Hepatocyte (in vitro differentiated cells): ENCODE results near the gene MYO1D. TPM values are rescaled to one million over a fixed set of nuclear protein-coding genes. Genes with fewer than 3 reads are reported as not detected.
A peak's percentile ranks its signal among the peaks of the same experiment; 100 is the strongest.

Source experiments
- DNase-seq: peaks from one replicate; pipeline ENCODE4 v3.0.0-alpha.2; 2016; ENCODE audit warnings: low spot score
- H2AFZ ChIP-seq: fragments of 200-600 bp; sonication (generic); 2 replicates; pipeline ENCODE4 v1.6.0; 2016; ENCODE audit warnings: antibody characterized with exemption, mild to moderate bottlenecking
- H3K27ac ChIP-seq: fragments of 200-600 bp; sonication (generic); 2 replicates; pipeline ENCODE4 v1.5.1; 2016; ENCODE audit warnings: mild to moderate bottlenecking
- H3K27me3 ChIP-seq: fragments of 200-600 bp; sonication (generic); 2 replicates; pipeline ENCODE4 v1.6.1; 2016
- H3K36me3 ChIP-seq: fragments of 200-600 bp; sonication (generic); replicated peaks from 2 replicates; pipeline ENCODE4 v1.5.1; 2016; ENCODE audit warnings: low read depth; ENCODE audit not compliant: insufficient read depth
- H3K4me1 ChIP-seq: fragments of 200-600 bp; sonication (generic); 2 replicates; pipeline ENCODE4 v1.5.1; 2016; ENCODE audit warnings: mild to moderate bottlenecking, moderate library complexity; ENCODE audit not compliant: insufficient read depth
- H3K4me2 ChIP-seq: fragments of 200-600 bp; sonication (generic); 2 replicates; pipeline ENCODE4 v1.6.0; 2016
- H3K4me3 ChIP-seq: fragments of 200-600 bp; sonication (generic); 2 replicates; pipeline ENCODE4 v1.5.1; 2016; ENCODE audit warnings: mild to moderate bottlenecking
- H3K79me2 ChIP-seq: fragments of 200-600 bp; sonication (generic); 2 replicates; pipeline ENCODE4 v1.6.0; 2017; ENCODE audit warnings: mild to moderate bottlenecking
- H3K9me2 ChIP-seq: fragments of 200-600 bp; sonication (generic); replicated peaks from 2 replicates; pipeline ENCODE4 v1.6.0; 2017; ENCODE audit warnings: mild to moderate bottlenecking; ENCODE audit not compliant: insufficient read depth
- H3K9me3 ChIP-seq: fragments of 200-600 bp; sonication (generic); 2 replicates; pipeline ENCODE4 v1.5.1; 2016; ENCODE audit warnings: low read depth, mild to moderate bottlenecking
- H4K20me1 ChIP-seq: fragments of 200-600 bp; sonication (generic); 2 replicates; pipeline ENCODE4 v1.6.0; 2016; ENCODE audit warnings: mild to moderate bottlenecking; ENCODE audit not compliant: insufficient read depth, poor library complexity, severe bottlenecking
- EZH2 ChIP-seq: fragments of 200-600 bp; sonication (generic); IDR thresholded peaks from 2 replicates; pipeline ENCODE4 v1.6.1; 2016; ENCODE audit warnings: antibody characterized with exemption, mild to moderate bottlenecking, borderline replicate concordance
- EZH2phosphoT487 ChIP-seq: fragments of 200-600 bp; sonication (generic); IDR thresholded peaks from one replicate; pipeline ENCODE4 v1.6.1; 2018; ENCODE audit warnings: antibody characterized with exemption, mild to moderate bottlenecking, low read depth, moderate library complexity; ENCODE audit not compliant: unreplicated experiment, severe bottlenecking
- WGBS: methylation state at CpG from one replicate; pipeline ENCODE4 v1.1.6; 2016; ENCODE audit warnings: low lambda C conversion rate; ENCODE audit errors: missing lambda C conversion rate; 5-methylcytosine and 5-hydroxymethylcytosine counted together
- polyA plus RNA-seq: library from polyadenylated mRNA; unstranded; fragments of >200 nt; fragmentation: Nextera tagmentation; extraction: Ambion mirVana; gene quantifications from 2 replicates; pipeline ENCODE4 v1.2.1, GENCODE V29; 2016
- total RNA-seq: library from RNA; depleted of rRNA; stranded (reverse); fragments of >200 nt; gene quantifications from 2 replicates; pipeline ENCODE4 v1.2.3, GENCODE V29; 2014
- TF ChIP-seq, protein P1 (sequence below): fragments of 200-600 bp; sonication (generic); IDR thresholded peaks from 2 replicates; pipeline ENCODE4 v1.5.1; 2016; ENCODE audit warnings: antibody characterized with exemption, mild to moderate bottlenecking; ENCODE audit not compliant: poor library complexity

MYO1D gene
- total and polyA plus RNA-seq, 2 experiments from 2014 or later, result 36.2 to 89.0 TPM

DNA sequence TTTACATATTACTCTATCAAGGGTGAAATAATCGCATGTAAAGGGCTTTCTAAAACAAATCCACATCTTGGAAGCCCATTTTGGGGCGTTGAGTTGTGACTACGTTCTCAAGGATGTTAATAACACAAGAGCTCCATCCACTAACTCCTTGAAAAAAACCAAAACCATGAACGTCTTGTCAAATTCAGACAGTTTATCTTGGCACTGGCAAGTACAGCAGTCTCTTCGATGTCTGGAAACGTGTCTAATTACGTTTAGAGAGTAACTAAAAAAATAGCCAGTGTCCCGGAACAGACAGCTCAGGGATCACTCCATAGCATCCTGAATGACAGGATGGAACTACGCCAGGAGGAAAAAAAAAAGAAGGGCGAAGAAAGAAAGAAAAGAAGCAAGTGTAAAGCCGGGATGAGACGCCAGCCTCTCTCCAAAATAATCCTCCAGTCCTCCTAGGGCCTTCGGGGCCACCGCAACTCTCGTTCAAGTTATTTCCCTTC lies 954 bp downstream of the MYO1D start:
- H3K27me3 ChIP-seq, result no peaks in the 10 kb centered on the region
- no peaks in the 10 kb centered on the region for H3K36me3 ChIP-seq
- peak overlapping the region; percentile 99 for H3K27ac ChIP-seq
- H2AFZ ChIP-seq, result peak overlapping the region; percentile 93
- TF ChIP-seq, protein P1, sequence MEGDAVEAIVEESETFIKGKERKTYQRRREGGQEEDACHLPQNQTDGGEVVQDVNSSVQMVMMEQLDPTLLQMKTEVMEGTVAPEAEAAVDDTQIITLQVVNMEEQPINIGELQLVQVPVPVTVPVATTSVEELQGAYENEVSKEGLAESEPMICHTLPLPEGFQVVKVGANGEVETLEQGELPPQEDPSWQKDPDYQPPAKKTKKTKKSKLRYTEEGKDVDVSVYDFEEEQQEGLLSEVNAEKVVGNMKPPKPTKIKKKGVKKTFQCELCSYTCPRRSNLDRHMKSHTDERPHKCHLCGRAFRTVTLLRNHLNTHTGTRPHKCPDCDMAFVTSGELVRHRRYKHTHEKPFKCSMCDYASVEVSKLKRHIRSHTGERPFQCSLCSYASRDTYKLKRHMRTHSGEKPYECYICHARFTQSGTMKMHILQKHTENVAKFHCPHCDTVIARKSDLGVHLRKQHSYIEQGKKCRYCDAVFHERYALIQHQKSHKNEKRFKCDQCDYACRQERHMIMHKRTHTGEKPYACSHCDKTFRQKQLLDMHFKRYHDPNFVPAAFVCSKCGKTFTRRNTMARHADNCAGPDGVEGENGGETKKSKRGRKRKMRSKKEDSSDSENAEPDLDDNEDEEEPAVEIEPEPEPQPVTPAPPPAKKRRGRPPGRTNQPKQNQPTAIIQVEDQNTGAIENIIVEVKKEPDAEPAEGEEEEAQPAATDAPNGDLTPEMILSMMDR, result no peak
- TF ChIP-seq EZH2phosphoT487 (no peak), EZH2 (no peak)
- peak overlapping the region; percentile 97 for H3K4me3 ChIP-seq
- H3K9me3 ChIP-seq, result no peaks in the 10 kb centered on the region
- H3K79me2 ChIP-seq, result peaks cover 45% of the 10 kb centered on the region
- WGBS, result 4% methylated on average over 15 of the region's 15 CpGs
- H3K9me2 ChIP-seq, result no peaks in the 10 kb centered on the region
- H4K20me1 ChIP-seq, result no peaks in the 10 kb centered on the region
- DNase-seq, result no peak
- H3K4me1 ChIP-seq, result peaks cover 9% of the 10 kb centered on the region
- H3K4me2 ChIP-seq, result peak overlapping the region; percentile 81

DNA sequence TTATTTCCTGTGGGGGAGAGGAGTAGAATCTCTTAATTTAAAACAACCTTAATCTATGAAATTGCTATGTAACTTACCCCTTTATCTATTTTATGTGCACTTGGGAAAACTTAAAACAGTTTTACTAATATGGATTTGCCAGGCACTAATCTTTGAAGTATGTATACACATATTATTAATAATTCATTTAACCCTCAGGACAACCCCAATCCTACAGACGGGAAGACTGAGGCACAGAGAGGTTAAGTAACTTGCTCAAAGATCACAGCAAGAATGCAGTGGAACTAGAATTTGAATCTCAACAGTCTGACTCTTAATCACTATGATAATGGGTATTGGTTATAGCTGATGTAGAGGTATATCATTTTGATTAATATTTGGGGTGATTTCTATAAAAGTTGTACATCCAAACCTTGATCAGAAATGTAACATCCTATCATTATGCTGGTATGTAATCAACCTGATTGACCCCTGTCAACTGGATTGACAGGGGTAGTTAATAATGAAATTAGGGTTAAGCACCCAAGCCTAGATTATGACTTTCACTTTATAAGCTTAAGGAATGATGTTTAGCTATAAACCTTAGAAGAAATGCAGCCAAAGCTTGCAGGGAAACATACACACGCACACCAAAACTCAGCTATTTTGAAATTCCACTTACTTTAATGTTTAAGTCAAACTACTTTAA lies 1.6 kb downstream of the MYO1D start:
- DNase-seq, result no peak
- peaks cover 9% of the 10 kb centered on the region for H3K4me1 ChIP-seq
- no peaks in the 10 kb centered on the region for H3K27me3 ChIP-seq
- 73% methylated on average over 2 of the region's 2 CpGs for WGBS
- no peaks in the 10 kb centered on the region for H3K9me3 ChIP-seq
- peak overlapping the region; percentile 93 for H2AFZ ChIP-seq
- H4K20me1 ChIP-seq, result no peaks in the 10 kb centered on the region
- H3K79me2 ChIP-seq, result peaks cover 50% of the 10 kb centered on the region
- no peaks in the 10 kb centered on the region for H3K9me2 ChIP-seq
- H3K27ac ChIP-seq, result peak overlapping the region; percentile 99
- TF ChIP-seq EZH2phosphoT487 (no peak), EZH2 (no peak)
- TF ChIP-seq, protein P1, result no peak
- peak overlapping the region; percentile 97 for H3K4me3 ChIP-seq
- peak overlapping the region; percentile 81 for H3K4me2 ChIP-seq
- H3K36me3 ChIP-seq, result no peaks in the 10 kb centered on the region

DNA sequence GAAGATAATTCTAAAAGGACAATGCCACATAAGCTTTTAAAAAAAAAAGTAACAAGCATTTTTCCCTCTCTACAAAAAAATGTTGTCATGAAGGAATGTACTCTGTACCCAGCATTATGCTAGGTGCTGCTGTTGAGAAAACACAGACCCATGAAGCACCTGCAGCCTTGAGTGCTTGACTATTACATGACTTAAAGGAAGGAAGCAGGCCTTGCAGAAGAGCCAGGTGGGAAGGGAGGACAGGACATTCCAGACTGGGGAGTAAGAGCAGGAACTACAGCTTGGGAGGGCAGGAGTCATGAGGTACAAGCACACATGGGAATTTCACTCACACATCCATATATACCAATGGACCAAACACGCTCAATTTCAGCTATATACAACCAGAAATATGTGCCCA lies 3.8 kb downstream of the MYO1D start:
- H3K4me1 ChIP-seq, result peaks cover 9% of the 10 kb centered on the region
- H3K27me3 ChIP-seq, result no peaks in the 10 kb centered on the region
- no peaks in the 10 kb centered on the region for H3K9me3 ChIP-seq
- no peaks in the 10 kb centered on the region for H3K36me3 ChIP-seq
- no peaks in the 10 kb centered on the region for H4K20me1 ChIP-seq
- H3K27ac ChIP-seq, result peak overlapping the region; percentile 71
- DNase-seq, result peak; percentile 39
- 90% methylated on average over 1 of the region's 1 CpG for WGBS
- no peak overlapping the region for H3K4me2 ChIP-seq
- peaks cover 71% of the 10 kb centered on the region for H3K79me2 ChIP-seq
- no peaks in the 10 kb centered on the region for H3K9me2 ChIP-seq
- H3K4me3 ChIP-seq, result no peak overlapping the region
- no peak overlapping the region for H2AFZ ChIP-seq
- TF ChIP-seq EZH2phosphoT487 (no peak), EZH2 (no peak)
- TF ChIP-seq, protein P1, result no peak
